Amniotic epithelial cell (primary cell): ENCODE data around the gene BATF3.
A peak's percentile ranks its signal among the peaks of the same experiment; 100 is the strongest.
"Not testable (repeated sequence)": the region's sequence is repeated elsewhere in the genome, so short reads cannot be mapped to it uniquely, and the experiment has no call there.

Source experiments
- DNase-seq: peaks from one replicate; pipeline ENCODE4 v3.0.0-alpha.2; 2010; ENCODE audit warnings: low read depth

Gene BATF3

DNA sequence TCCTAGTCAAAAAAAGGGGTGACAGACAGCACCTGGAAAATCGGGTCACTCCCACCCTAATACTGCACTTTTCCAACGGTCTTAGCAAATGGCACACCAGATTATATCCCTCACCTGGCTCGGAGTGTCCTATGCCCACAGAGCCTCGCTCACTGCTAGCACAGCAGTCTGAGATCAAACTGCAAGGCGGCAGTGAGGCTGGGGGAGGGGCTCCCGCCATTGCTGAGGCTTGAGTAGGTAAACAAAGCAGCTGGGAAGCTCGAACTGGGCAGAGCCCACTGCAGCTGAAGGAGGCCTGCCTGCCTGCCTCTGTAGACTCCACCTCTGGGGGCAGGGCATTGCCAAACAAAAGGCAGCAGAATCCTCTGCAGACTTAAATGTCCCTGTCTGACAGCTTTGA lies 41.4 kb downstream of the BATF3 start:
- DNase-seq = not testable (repeated sequence)

DNA sequence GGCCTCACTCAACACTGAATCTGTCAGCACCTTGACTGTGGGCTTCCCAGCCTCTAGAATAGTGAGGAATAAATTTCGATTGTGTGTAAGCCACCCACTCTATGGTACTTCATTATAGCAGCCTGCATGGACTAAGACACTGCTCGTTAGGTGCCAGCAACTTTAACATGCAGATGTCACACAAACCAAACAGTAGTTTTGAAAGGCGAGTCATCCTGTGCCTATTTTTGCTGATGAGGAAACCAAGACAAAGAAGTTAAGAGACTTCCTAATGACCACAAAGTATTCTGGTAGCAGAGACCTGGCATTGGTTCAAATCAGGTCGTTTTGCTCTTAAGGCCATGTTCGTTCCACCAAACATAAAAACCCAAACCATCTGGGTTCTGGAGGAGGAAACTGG lies 42.9 kb downstream of the BATF3 start:
- DNase-seq = no peak

- DNase-seq = no peak
These were observed 43.8 kb downstream of the BATF3 start for GRCh38 chr1:212655668-212656440.

- no peak for DNase-seq
These were observed 47.0 kb downstream of the BATF3 start for GRCh38 chr1:212652609-212653008.

DNA sequence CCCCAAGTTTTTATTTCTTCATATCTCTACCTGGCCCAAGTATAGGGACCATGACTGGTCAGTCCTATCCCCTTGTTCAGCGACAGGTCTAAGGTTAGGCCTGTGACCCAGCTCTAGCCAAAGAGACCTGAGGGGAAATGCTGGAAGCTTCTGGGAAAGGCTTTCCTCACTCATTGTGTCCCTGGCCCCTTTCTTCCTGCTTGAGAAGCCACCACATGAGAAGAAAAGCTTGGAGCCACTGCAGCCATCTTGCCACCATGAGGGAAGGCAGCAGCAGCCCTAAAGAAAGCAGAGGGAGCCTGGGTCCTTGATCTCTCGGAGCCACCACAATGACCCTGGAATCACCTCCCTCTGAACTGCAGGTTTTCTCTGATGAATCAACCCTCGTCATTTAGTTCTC lies 47.7 kb downstream of the BATF3 start:
- no peak for DNase-seq

DNA sequence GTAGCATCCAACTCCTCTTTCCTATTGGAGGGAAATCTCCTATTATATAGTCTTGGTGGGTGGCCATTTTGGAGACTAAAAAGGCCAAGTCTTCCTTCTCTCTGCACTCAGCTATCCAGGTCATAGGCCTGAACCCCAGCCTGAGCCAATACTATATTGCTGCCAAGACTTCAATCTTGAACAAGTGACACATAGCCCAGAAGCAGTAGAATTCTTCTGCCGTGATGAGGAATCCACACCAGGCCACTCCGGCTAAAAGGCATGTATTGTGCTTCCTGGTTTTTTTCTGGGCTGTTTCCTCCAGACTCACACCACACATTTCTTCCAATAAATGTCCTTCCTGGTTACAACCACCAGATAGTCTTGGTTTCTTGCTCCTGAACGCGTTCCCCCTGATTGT lies 48.1 kb downstream of the BATF3 start:
- no peak for DNase-seq

DNA sequence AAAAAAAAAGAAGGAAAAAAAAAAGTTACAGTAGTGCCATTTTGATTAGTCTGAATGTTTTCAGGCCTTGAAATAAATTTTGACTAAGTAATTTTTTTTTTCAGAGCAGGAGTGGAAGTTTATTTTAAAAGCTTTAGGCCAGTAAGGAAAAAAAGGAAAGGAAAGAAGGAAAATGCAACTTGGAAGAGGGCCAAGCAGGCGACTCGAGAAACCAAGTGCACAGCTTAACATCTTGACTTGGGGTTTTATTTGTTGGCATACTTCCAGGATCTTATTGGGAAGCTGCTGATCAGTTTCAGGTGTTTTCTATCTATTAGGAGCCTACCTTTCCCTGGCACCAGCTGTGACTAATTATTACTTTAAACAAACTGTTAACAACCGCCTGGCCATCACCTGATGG lies 49.4 kb downstream of the BATF3 start:
- no peak for DNase-seq

GRCh38 chr1:212649020-212649419 lies 50.6 kb downstream of the BATF3 start:
- DNase-seq = no peak

DNA sequence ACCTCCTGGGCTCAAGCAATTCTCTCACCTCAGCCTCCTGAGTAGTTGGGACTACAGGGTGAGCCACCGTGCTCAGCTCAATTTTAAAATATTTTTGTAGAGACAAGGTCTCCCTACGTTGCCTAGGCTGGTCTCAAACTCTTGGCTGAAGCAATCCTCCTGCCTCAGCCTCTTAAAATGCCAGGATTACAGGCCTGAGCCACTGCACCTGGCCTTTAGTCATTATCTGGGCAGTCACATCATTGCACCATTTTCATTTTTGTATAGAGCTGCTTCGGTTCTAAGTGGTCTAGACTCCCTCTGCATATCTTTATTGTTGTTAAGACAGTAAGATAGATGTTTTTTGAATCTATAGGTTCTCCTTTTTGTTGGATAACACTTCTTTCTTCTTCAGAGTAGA lies 51.2 kb downstream of the BATF3 start:
- no peak for DNase-seq

- DNase-seq = no peak
These were observed 52.6 kb downstream of the BATF3 start for GRCh38 chr1:212647004-212647403.

- no peak for DNase-seq
These were observed 53.1 kb downstream of the BATF3 start for GRCh38 chr1:212646588-212646987.

- no peak for DNase-seq
These were observed 53.8 kb downstream of the BATF3 start for GRCh38 chr1:212645546-212646543.

GRCh38 chr1:212644866-212645545 lies 54.6 kb downstream of the BATF3 start:
- DNase-seq = no peak

DNA sequence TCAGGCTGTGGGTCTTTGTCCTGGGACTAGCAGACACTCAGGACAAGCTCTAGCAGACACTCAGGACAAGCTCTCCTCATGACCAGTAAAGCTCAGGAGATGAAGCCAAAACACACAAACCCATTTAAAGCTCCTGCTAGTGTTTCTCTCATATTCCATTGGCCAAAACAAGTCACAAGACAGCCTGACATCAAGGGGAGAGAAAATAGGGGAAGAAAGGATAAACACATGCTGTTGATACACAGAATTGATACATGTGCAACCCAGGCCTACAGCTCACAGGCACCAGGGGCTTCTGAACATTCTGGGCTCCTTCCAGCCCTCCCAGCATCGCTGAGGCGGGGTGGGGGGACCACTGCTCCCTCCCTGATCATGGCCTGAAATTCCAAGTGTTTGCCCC lies 55.8 kb downstream of the BATF3 start:
- DNase-seq = no peak

DNA sequence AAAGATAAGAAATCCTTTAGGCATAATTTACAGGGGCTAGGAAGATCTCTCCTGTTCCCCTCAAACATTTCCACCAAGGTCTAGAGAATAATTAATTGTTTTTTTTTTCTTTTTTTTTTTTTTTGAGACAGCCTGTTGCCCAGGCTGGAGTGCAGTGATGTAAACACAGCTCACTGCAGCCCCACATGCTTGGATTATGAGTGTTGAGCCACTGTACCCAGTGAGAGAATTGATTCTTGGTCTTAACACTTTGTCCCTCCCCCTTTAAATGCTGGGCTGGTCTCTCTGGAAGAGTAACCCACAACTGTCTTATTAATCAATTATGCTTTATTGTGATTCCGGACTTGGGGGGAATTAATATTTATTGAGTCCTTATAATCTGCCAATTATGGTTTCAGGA lies 57.7 kb downstream of the BATF3 start:
- peak; percentile 26 for DNase-seq

- DNase-seq = no peak
These were observed 59.3 kb downstream of the BATF3 start for GRCh38 chr1:212640223-212640878.

DNA sequence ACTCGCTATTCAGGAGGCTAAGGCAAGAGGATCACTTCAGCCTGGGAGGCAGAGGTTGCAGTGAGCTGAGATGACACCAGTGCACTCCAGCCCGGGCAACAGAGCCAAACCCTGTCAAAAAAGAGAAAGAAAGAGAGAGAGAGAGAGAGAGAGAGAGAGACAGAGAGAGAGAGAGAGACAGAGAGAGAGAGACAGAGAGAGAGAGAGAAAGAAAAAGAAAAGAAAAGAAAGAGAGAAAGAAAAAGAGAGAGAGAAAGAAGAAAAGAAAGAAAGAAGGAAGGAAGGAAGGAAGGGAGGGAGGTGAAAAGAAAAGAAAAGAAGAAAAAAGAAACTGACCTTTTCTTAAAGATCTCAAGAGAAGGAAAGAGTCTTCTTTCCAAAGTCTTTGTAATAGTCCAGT lies 60.1 kb downstream of the BATF3 start:
- not testable (repeated sequence) for DNase-seq

DNA sequence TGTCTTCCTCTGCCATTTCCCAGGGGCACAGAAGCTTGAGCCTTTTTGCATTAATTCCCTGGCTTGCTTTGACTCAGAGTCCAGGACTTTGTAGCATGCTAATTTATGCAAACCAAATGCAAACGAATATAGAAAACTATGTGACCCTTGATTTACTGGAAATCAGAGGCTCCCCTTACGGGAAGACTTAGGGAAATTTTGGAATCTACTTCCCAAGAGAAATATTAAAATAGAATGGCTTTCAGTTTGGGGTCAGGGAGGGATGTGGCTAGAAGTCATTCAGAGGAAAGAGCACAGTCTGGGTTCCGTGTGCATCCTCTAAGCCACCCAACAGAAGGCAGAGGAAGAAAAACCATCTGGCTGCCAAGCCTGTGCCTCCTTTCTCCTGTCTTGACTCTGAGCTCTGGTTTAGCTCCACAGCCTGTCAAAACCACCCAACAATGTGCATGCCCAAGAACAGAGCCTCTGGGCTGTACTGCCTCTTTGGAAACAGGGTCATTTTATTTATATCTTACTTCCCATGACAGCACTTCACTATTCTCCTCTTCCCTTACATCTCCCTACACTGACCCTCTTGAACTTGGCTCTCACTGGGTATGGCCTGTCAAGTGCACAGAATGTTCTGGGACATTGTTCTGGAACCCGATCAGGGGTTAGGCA lies 61.0 kb downstream of the BATF3 start:
- peak; percentile 59 for DNase-seq

GRCh38 chr1:212637902-212638301 lies 61.7 kb downstream of the BATF3 start:
- DNase-seq = peak; percentile 47
